RWPE2 (cell line): ENCODE measurements around the gene ELAVL4.

ENCODE experiments used
- ATAC-seq: fragments of 200-7000 bp; cut with Tn5 transposase; 3 replicates; pipeline ENCODE4 v1.9.1; 2021; ENCODE audit warnings: low read depth
- DNase-seq: peaks from one replicate; pipeline ENCODE4 v3.0.0-alpha.2; 2020; ENCODE audit warnings: low spot score
- H3K27ac ChIP-seq: fragments of 450-650 bp; 2 replicates; pipeline ENCODE4 v1.5.1; 2017; ENCODE audit warnings: mild to moderate bottlenecking; ENCODE audit not compliant: poor library complexity, severe bottlenecking
- H3K27me3 ChIP-seq: fragments of 250-450 bp; sonication (Bioruptor Pico); 2 replicates; pipeline ENCODE4 v1.5.1; 2021; ENCODE audit warnings: mild to moderate bottlenecking, moderate library complexity; ENCODE audit not compliant: insufficient read depth, poor library complexity, severe bottlenecking
- H3K36me3 ChIP-seq: fragments of 250-450 bp; sonication (Bioruptor Pico); 2 replicates; pipeline ENCODE4 v1.5.1; 2020; ENCODE audit warnings: low read depth, mild to moderate bottlenecking, moderate library complexity
- H3K4me1 ChIP-seq: fragments of 250-450 bp; sonication (Bioruptor Pico); 2 replicates; pipeline ENCODE4 v1.5.1; 2021; ENCODE audit warnings: mild to moderate bottlenecking, moderate library complexity; ENCODE audit not compliant: insufficient read depth, poor library complexity, severe bottlenecking
- H3K4me3 ChIP-seq: fragments of 250-450 bp; sonication (Bioruptor Pico); 2 replicates; pipeline ENCODE4 v1.5.1; 2021; ENCODE audit warnings: mild to moderate bottlenecking, moderate library complexity; ENCODE audit not compliant: severe bottlenecking
- H3K9me3 ChIP-seq: fragments of 250-450 bp; sonication (Bioruptor Pico); 2 replicates; pipeline ENCODE4 v1.5.1; 2021; ENCODE audit warnings: mild to moderate bottlenecking, moderate library complexity; ENCODE audit not compliant: severe bottlenecking
- CTCF ChIP-seq: fragments of 450-650 bp; IDR thresholded peaks from one replicate; pipeline ENCODE4 v1.5.1; 2017; ENCODE audit warnings: mild to moderate bottlenecking, moderate library complexity; ENCODE audit not compliant: poor library complexity, severe bottlenecking

Gene ELAVL4

DNA sequence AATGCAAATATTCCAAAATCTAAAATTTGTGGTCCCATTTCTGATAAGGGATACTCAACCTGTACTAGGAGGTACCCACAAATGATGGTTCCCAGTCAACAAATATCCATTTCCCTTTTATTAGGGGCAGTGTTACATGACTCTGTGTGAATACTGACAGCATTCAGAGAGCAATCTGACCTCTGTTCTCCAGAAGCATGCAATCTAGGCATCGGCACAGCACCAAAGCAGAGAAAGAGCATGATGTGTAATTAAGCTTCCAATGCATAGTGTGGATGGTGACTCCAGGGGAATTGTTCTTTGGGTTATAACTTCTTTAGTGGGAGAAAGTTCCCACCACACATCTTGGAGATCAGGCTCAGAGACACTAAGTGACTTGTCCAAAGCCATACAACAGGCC lies 71.6 kb downstream of the ELAVL4 start:
- H3K36me3 ChIP-seq: no peaks in the 10 kb centered on the region
- no peaks in the 10 kb centered on the region for H3K4me1 ChIP-seq
- no peak for ATAC-seq
- no peak overlapping the region for H3K27ac ChIP-seq
- TF ChIP-seq CTCF: no peak
- no peak for DNase-seq
- H3K27me3 ChIP-seq: no peaks in the 10 kb centered on the region
- H3K9me3 ChIP-seq: no peaks in the 10 kb centered on the region
- H3K4me3 ChIP-seq: no peak overlapping the region

DNA sequence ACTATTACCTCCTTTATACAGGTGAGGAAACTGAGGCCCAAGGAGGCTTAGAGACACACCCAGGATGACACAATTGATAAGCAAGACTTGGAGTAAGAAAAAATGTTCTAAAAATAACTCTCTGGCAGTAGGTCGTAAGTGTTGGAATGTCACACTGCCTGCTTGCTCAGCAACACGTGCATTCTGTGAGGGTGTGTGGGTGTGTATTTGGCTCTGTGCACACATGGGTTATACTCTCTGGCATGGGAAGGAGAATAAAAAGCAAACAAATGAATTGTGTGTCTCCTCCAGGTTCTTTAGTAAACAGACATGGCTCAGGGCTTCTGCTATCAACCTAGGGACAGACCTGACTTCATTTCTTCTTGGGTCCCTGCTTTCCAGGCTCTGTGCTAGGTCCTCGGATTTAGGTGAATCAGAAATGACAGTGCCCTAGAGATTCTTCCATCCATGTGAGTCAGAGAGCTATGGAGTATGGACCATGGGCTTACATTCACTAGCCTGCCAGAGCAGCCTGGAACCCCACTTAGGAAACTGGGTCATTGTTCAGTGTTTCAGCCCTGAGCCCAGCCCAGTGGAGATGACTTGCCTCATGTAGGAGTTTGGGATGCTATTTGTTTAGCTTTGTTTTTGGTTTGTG lies 72.4 kb downstream of the ELAVL4 start:
- H3K27me3 ChIP-seq: no peaks in the 10 kb centered on the region
- DNase-seq: no peak
- no peak for TF ChIP-seq CTCF

GRCh38 chr1:50183378-50184133 lies 74.8 kb downstream of the ELAVL4 start:
- H3K9me3 ChIP-seq: no peaks in the 10 kb centered on the region
- no peak for DNase-seq
- TF ChIP-seq CTCF: no peak
- no peak for ATAC-seq
- H3K27me3 ChIP-seq: no peaks in the 10 kb centered on the region
- no peak overlapping the region for H3K4me3 ChIP-seq
- no peak overlapping the region for H3K27ac ChIP-seq
- H3K4me1 ChIP-seq: no peaks in the 10 kb centered on the region
- H3K36me3 ChIP-seq: no peaks in the 10 kb centered on the region

More for the DNA sequence above, 72.4 kb downstream of the ELAVL4 start:
- ATAC-seq: no peak
- Histone ChIP-seq H3K27ac (no peak overlapping the region), H3K9me3 (no peaks in the 10 kb centered on the region), H3K4me1 (no peaks in the 10 kb centered on the region), H3K36me3 (no peaks in the 10 kb centered on the region), H3K4me3 (no peak overlapping the region)

DNA sequence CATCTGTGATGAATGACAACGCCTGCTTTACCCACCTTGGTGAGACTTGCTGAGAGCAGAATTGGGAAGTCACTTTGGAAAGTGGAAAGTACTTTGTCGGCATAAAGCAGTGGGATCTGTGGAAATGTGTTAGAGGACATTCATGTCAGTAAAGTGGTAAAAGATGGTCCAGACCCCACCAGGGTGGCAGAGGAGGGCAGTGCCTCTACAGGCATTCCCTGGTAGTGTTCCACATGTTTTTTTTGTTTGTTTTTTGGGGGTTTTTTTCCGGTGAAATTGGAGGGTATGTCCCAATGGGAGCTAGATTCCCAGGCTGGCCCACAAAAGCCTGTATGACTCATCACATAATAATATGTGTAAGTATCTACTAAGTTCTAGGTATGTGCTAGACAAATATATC lies 80.6 kb downstream of the ELAVL4 start:
- no peak for TF ChIP-seq CTCF
- DNase-seq (no peak), ATAC-seq (no peak)

GRCh38 chr1:50193002-50193401 lies 84.3 kb downstream of the ELAVL4 start:
- no peak for ATAC-seq
- H3K4me1 ChIP-seq: no peaks in the 10 kb centered on the region
- no peak for DNase-seq
- H3K4me3 ChIP-seq: no peak overlapping the region
- no peaks in the 10 kb centered on the region for H3K9me3 ChIP-seq
- H3K36me3 ChIP-seq: no peaks in the 10 kb centered on the region
- TF ChIP-seq CTCF: no peak
- no peaks in the 10 kb centered on the region for H3K27me3 ChIP-seq
- no peak overlapping the region for H3K27ac ChIP-seq

More for the DNA sequence above, 80.6 kb downstream of the ELAVL4 start:
- Histone ChIP-seq H3K27me3 (no peaks in the 10 kb centered on the region), H3K9me3 (no peaks in the 10 kb centered on the region), H3K4me3 (no peak overlapping the region), H3K36me3 (no peaks in the 10 kb centered on the region), H3K4me1 (no peaks in the 10 kb centered on the region), H3K27ac (no peak overlapping the region)
